ENCODE measurements around the gene RFC5.

- TF ChIP-seq CTCF (IDR thresholded peaks at IDR 0.05 in 8 of 11, conservative IDR thresholded peaks at IDR 0.05 in 3 of 11) (no peak), POLR2A (IDR thresholded peaks at IDR 0.05) (no peak), POLR2AphosphoS5 (IDR thresholded peaks at IDR 0.05) (no peak)
Measured at GRCh38 chr12:118010903-118011302, 5.6 kb upstream of the RFC5 start.

Measured in spleen (tissue), 7 donors.